ENCODE measurements around the gene KCNMB2.

DNA sequence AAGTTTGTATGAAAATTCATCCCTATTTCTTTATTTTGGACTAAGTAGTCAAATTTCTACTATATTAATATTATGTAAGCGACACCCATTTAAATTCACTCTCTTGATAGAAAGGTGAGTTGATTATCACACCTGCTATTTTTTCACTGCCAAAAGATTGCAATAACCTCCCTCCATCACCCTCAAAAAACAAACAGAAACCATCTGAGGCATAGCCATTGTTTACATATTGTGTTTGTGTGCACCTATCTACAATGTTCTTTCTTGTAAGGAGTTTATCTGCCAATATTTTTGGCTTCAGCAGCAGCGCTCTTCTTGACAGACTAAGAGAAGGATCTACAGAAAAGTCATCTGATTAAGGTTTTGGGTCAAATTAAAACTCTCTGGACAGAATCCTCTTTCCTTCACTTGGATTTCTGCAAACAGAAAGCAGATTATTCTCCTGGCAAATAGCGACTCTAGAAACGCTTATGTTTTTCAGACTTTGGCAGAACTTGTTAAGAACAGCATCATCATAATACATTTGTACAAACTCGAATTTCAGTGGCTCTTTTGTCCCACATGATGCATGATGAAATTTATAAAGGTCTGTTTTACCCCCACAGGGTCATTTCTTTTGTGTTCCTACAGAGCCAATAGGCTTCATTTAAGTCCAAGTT, 48.6 kb downstream of the KCNMB2 start:
- TF ChIP-seq, protein P1, sequence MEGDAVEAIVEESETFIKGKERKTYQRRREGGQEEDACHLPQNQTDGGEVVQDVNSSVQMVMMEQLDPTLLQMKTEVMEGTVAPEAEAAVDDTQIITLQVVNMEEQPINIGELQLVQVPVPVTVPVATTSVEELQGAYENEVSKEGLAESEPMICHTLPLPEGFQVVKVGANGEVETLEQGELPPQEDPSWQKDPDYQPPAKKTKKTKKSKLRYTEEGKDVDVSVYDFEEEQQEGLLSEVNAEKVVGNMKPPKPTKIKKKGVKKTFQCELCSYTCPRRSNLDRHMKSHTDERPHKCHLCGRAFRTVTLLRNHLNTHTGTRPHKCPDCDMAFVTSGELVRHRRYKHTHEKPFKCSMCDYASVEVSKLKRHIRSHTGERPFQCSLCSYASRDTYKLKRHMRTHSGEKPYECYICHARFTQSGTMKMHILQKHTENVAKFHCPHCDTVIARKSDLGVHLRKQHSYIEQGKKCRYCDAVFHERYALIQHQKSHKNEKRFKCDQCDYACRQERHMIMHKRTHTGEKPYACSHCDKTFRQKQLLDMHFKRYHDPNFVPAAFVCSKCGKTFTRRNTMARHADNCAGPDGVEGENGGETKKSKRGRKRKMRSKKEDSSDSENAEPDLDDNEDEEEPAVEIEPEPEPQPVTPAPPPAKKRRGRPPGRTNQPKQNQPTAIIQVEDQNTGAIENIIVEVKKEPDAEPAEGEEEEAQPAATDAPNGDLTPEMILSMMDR (IDR thresholded peaks at IDR 0.05 in 4 of 5, conservative IDR thresholded peaks at IDR 0.05 in 1 of 5) = no peak
- TF ChIP-seq POLR2A (IDR thresholded peaks at IDR 0.05) = no peak

All from gastrocnemius medialis (tissue), 4 donors.